ENCODE measurements around the gene COX20.

Gene COX20

GRCh38 chr1:244804841-244805240 is 30.6 kb upstream of the COX20 start:
- no peak for TF ChIP-seq CTCF (IDR thresholded peaks at IDR 0.05; ENCODE audit: control insufficient read depth, extremely low read depth, insufficient read depth)
- no peak for DNase-seq (ENCODE audit: low read depth)
- H3K4me3 ChIP-seq (ENCODE audit: low read depth, low read length): no peak overlapping the region

- no peak for TF ChIP-seq CTCF (IDR thresholded peaks at IDR 0.05; ENCODE audit: control insufficient read depth, extremely low read depth, insufficient read depth)
- no peak for DNase-seq (ENCODE audit: low read depth)
- no peak overlapping the region for H3K4me3 ChIP-seq (ENCODE audit: low read depth, low read length)
Measured at GRCh38 chr1:244807138-244807537, 28.3 kb upstream of the COX20 start.

- no peak for DNase-seq (ENCODE audit: low read depth)
- H3K4me3 ChIP-seq (ENCODE audit: low read depth, low read length): no peak overlapping the region
- TF ChIP-seq CTCF (IDR thresholded peaks at IDR 0.05; ENCODE audit: control insufficient read depth, extremely low read depth, insufficient read depth): no peak
Measured at GRCh38 chr1:244810221-244810620, 25.2 kb upstream of the COX20 start.

- DNase-seq (ENCODE audit: low read depth): no peak
- no peak for TF ChIP-seq CTCF (IDR thresholded peaks at IDR 0.05; ENCODE audit: control insufficient read depth, extremely low read depth, insufficient read depth)
- no peak overlapping the region for H3K4me3 ChIP-seq (ENCODE audit: low read depth, low read length)
Measured at GRCh38 chr1:244813327-244813726, 22.1 kb upstream of the COX20 start.

- DNase-seq (ENCODE audit: low read depth): no peak
- H3K4me3 ChIP-seq (ENCODE audit: low read depth, low read length): no peak overlapping the region
- TF ChIP-seq CTCF (IDR thresholded peaks at IDR 0.05; ENCODE audit: control insufficient read depth, extremely low read depth, insufficient read depth): no peak
Measured at GRCh38 chr1:244815600-244816099, 19.8 kb upstream of the COX20 start.

GRCh38 chr1:244817415-244817894 is 18.0 kb upstream of the COX20 start:
- DNase-seq (ENCODE audit: low read depth): no peak
- TF ChIP-seq CTCF (IDR thresholded peaks at IDR 0.05; ENCODE audit: control insufficient read depth, extremely low read depth, insufficient read depth): no peak
- H3K4me3 ChIP-seq (ENCODE audit: low read depth, low read length): no peak overlapping the region

- H3K4me3 ChIP-seq (ENCODE audit: low read depth, low read length): no peak overlapping the region
- TF ChIP-seq CTCF (IDR thresholded peaks at IDR 0.05; ENCODE audit: control insufficient read depth, extremely low read depth, insufficient read depth): no peak
- DNase-seq (ENCODE audit: low read depth): no peak
Measured at GRCh38 chr1:244820131-244820530, 15.3 kb upstream of the COX20 start.
